T-helper 2 cell (primary cell): ENCODE measurements around the gene EXOC3L2.
A peak's percentile ranks its signal among the peaks of the same experiment; 100 is the strongest.
"Not testable (repeated sequence)": the region's sequence is repeated elsewhere in the genome, so short reads cannot be mapped to it uniquely, and the experiment has no call there.

Experiments used
- DNase-seq, 5 experiments: peaks; one replicate each; pipeline versions ENCODE4 v3.0.0 to v3.0.0-alpha.2; 2012 to 2022

The EXOC3L2 gene

GRCh38 chr19:45255611-45256157 is 10.5 kb upstream of the EXOC3L2 start:
- DNase-seq = no peak

- peak in 1 of 5 experiments; percentile 14 for DNase-seq
Measured at GRCh38 chr19:45254044-45254531, 8.9 kb upstream of the EXOC3L2 start.

- DNase-seq = peak in 2 of 5 experiments; percentile 6 to 49
Measured at GRCh38 chr19:45253396-45254027, 8.3 kb upstream of the EXOC3L2 start.

- DNase-seq = peak in 1 of 5 experiments; percentile 28
Measured at GRCh38 chr19:45251452-45252354, 6.5 kb upstream of the EXOC3L2 start.

DNA sequence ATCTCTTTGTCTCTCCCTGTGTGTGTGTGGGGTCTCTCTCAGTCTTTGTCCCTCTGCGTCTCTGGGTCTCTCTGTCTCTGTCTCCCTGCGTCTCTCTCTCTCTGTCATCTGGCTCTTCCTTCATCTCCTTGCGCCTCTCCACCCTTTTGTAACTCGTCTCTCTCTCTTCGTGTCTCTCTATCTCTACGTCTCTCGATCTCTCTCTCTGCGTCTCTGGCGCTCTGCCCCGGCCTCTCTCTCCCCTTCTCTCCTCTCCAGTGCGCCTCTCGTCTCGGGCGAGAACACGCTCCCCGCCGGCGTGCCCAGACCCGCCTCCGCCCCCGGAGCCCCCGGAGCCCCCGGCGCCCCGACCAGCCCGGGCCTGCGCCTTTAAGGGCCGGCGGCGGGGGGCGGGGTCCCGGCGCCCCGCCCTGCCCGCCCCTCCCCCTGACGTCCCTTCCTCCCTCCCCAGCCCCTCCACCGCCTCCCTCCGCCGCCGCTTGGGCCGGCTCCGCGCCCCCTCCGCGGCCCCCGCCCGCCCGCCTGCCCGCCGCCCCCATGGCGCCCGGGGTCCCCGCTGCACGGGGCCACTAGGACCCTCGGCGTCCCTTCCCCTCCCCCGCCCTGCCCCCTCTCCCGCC is 5.7 kb upstream of the EXOC3L2 start, which contains the start of gene MARK4:
MARK4 (plus strand) TSS at position 440 of the 620 bp plus-strand sequence. CDS start 318 bp downstream, outside the sequence.
- DNase-seq = peak; percentile 26 to 76 (median 40)

- DNase-seq = no peak
Measured at GRCh38 chr19:45250216-45250831, 5.1 kb upstream of the EXOC3L2 start.

DNA sequence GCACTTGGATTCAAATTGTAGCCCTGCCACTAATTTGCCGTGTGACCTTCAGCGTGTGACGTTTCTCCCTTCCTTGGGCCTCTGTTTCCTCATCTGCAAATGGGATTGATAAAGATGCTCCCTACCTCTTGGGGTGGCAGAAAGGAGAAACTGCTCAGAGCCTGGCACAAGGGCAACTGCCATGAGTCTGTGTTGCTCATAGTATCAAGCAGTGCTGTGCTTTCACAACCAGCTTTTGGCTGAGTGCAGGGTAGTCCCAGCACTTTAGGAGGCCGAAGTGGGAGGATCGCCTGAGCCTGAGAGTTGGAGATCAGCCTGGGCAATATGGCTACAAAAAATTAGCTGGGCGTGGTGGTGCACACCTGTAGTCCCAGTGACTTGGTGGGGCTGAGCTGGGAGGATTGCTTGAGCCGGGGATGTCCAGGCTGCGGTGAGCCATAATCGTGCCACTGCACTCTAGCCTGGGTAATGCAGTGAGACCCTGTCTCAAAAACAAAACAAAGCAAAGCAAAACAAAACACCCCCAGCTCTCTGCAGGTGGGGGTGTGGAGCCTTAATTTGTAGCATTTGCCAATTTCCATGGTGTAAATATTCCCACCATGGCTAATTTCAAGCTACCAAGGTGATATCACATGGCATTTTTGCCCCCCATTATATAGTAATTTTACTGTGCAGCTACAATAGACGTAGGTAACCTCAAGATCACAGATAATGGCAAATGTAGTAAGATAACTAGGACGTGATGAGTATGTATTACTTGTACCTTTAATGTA is 4.2 kb upstream of the EXOC3L2 start:
- DNase-seq = no peak

GRCh38 chr19:45247136-45247535 is 1.9 kb upstream of the EXOC3L2 start:
- DNase-seq = no peak

DNA sequence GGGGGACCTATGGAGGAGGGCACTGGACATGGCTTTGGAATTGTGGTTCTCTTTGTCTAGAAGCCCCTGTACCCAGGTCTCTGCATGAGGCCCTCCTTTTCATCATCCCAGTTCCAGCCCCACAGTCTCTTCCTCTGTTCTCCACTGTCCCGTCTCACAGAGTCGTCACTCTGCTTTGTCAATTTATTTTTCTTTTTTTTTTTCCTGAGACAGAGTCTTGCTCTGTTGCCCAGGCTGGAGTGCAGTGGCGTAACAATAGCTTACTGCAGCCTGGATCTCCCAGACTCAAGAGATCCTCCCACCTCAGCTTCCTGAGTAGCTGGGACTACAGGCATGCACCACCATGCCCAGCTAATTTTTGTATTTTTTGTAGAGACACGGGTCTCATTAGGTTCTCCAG is 619 bp upstream of the EXOC3L2 start:
- no peak for DNase-seq

GRCh38 chr19:45244133-45244794 is 943 bp downstream of the EXOC3L2 start:
- no peak for DNase-seq

DNA sequence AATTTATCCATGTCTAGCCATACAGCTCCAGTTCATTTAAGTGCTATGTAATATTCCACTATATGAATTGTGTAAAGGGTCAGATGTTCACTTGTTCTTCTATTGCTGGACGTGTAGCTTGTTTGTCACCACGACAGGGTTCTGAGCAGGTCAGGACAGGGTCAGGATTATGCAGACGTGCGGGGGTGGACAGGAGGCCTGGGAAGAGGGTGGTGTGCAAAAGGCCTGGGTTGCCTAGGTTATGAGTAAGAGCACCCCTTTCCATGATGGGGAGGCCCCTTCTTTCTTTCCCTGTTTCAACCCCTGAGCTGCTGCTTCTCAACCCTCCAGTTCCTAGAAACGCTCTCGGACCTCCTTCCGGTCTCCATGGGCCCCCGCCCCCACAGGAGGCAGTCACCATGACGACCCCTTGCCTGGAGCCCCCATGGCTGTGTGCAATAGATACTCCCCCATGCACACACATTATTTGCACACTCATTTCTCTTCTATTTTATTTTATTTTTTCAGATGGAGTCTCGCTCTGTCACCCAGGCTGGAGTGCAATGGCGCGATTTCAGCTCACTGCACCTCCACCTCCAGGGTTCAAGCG is 2.0 kb downstream of the EXOC3L2 start:
- DNase-seq = no peak

GRCh38 chr19:45238556-45238955 is 6.7 kb downstream of the EXOC3L2 start:
- no peak for DNase-seq

GRCh38 chr19:45235485-45235884 is 9.7 kb downstream of the EXOC3L2 start:
- no peak for DNase-seq

- DNase-seq = no peak
Measured at GRCh38 chr19:45234089-45234869, 10.9 kb downstream of the EXOC3L2 start.

DNA sequence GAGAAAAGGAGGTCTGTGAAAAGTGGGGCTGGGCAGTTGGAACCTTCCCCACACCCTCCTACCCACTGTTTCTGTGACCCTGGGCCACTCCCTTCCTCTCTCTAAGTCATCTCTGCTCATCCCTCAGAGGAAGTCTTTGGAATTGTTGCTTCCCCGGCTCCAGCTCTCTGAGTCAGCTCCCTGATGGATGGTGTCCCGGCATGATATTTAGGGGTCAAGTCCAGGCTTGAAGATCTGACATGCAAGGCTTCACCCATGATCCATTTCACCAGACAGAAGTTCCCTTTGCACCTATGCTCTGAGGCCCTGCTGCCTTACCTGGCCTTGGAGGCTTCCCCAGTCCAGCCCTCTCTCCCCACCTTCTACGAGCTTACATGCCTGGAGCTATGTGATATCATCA is 13.3 kb downstream of the EXOC3L2 start:
- DNase-seq = no peak

GRCh38 chr19:45229056-45229455 is 16.2 kb downstream of the EXOC3L2 start:
- DNase-seq = not testable (repeated sequence)

GRCh38 chr19:45224645-45225044 is 20.6 kb downstream of the EXOC3L2 start:
- no peak for DNase-seq

- no peak for DNase-seq
Measured at GRCh38 chr19:45223879-45224278, 21.3 kb downstream of the EXOC3L2 start.

DNA sequence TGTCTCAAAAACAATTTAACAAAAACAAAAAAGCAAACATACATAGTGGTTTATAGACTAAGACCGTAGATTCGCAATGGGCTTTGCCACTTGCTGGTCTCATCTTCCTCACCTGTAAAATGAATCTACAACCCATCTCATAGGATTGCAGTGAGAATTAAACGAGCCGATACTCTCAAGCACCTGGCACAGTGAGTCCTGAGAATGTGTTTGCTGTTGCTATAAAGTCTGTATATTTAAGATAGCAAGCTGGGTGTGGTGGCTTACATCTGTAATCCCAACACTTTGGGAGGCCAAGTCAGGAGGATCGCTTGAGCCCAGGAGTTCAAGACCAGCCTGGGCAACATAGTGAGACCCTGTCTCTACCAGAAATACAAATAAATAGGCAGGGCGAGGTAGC is 22.5 kb downstream of the EXOC3L2 start:
- DNase-seq = no peak
